PFSK-1 (cell line): Measurements from ENCODE around the gene RGS4.

ENCODE experiments used
- FOXP2 ChIP-seq: optimal IDR thresholded peaks from 2 replicates; pipeline ENCODE3; 2011; ENCODE audit warnings: borderline replicate concordance, control low read depth, inconsistent platforms; ENCODE audit not compliant: insufficient read depth; ENCODE audit errors: extremely low read length, extremely low read depth
- POLR2AphosphoS5 ChIP-seq: IDR thresholded peaks from 2 replicates; pipeline ENCODE4 v1.6.1; 2012; ENCODE audit warnings: low read depth, mild to moderate bottlenecking, control low read depth, low read length, moderate library complexity
- SIN3A ChIP-seq: IDR thresholded peaks from 2 replicates; pipeline ENCODE4 v1.6.1; 2012; ENCODE audit warnings: mild to moderate bottlenecking, low read length, moderate library complexity, borderline replicate concordance; ENCODE audit not compliant: insufficient read depth
- TAF1 ChIP-seq: IDR thresholded peaks from 2 replicates; pipeline ENCODE4 v1.6.1; 2012; ENCODE audit warnings: low read length, control low read depth, borderline replicate concordance; ENCODE audit not compliant: insufficient read depth
- TF ChIP-seq, protein P1 (sequence below), 2 experiments: IDR thresholded peaks; 2 replicates each; pipeline versions ENCODE4 v1.6.1 to v1.8.0; 2011 to 2012; ENCODE audit warnings: low read depth in 2 of 2, low read length in 2 of 2, control low read depth in 1 of 2, inconsistent platforms in 1 of 2, mild to moderate bottlenecking in 1 of 2, moderate library complexity in 1 of 2; ENCODE audit not compliant: insufficient read depth in 1 of 2

RGS4 gene

DNA sequence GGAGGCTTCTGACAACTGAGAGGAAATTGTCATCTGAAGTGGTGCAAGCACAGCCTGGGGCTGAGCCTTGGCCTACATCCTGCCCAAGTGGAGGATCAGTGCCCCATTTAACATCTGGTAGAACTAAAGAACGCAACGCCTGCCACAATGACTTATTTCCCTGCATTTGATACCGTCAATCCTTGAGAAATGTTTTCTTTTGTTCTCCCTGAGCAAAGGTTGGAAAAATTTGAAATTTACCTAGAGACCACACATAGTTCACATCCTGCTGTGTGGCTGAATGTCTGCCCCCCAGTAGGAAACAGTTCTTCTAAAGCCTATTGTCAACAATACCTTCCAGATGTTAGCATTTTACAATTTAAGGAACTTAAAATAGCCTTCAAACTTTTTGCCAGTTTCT lies 5.6 kb upstream of the RGS4 start:
- TF ChIP-seq FOXP2 (no peak), SIN3A (peak; percentile 14; the same call in 1 of the 2 replicates)

DNA sequence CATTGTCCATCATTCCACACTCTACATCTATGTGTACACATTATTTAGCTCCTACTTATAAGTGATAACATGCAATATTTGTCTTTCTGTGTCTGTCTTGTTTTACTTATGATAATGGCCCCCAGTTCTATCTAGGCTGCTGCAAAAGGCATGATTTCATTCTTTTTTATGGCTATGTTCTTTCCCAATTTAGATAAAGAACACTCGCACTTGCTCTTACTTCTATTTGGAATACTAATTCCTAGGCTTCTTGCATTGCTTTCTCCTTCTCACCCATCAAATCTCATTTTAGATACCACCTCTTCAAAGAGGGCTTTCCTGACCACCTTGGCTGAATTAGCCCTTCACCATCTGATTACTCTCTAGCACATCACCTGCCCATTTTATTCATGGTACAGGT lies 3.0 kb upstream of the RGS4 start:
- no peak for TF ChIP-seq SIN3A
- TF ChIP-seq, protein P1, sequence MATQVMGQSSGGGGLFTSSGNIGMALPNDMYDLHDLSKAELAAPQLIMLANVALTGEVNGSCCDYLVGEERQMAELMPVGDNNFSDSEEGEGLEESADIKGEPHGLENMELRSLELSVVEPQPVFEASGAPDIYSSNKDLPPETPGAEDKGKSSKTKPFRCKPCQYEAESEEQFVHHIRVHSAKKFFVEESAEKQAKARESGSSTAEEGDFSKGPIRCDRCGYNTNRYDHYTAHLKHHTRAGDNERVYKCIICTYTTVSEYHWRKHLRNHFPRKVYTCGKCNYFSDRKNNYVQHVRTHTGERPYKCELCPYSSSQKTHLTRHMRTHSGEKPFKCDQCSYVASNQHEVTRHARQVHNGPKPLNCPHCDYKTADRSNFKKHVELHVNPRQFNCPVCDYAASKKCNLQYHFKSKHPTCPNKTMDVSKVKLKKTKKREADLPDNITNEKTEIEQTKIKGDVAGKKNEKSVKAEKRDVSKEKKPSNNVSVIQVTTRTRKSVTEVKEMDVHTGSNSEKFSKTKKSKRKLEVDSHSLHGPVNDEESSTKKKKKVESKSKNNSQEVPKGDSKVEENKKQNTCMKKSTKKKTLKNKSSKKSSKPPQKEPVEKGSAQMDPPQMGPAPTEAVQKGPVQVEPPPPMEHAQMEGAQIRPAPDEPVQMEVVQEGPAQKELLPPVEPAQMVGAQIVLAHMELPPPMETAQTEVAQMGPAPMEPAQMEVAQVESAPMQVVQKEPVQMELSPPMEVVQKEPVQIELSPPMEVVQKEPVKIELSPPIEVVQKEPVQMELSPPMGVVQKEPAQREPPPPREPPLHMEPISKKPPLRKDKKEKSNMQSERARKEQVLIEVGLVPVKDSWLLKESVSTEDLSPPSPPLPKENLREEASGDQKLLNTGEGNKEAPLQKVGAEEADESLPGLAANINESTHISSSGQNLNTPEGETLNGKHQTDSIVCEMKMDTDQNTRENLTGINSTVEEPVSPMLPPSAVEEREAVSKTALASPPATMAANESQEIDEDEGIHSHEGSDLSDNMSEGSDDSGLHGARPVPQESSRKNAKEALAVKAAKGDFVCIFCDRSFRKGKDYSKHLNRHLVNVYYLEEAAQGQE (IDR thresholded peaks at IDR 0.05; ENCODE audit: insufficient read depth in 1 of 2, low read depth in 2 of 2, low read length in 2 of 2) = no peak
- no peak for TF ChIP-seq FOXP2
- TF ChIP-seq TAF1 = no peak
- no peak for TF ChIP-seq POLR2AphosphoS5

DNA sequence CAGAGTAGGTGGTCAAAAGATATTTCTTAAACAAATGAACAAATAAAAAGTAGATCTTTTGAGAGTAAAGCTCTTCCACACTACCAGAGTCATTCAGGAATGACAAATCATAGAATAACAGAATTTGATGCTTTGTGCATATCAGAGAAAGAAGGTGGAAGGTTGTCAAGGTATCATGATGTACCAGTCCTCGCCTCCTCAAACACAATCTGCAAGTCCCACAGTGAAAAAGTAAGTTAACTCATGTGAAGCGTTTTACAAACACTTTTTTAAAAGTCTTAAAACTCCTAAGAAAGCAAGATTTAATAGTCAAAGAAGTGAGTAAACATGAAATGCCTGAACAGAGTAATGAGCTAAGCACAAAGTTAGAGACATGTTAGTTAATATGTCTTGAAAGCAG lies 2.5 kb upstream of the RGS4 start:
- no peak for TF ChIP-seq SIN3A
- TF ChIP-seq TAF1 = no peak
- TF ChIP-seq POLR2AphosphoS5 = no peak
- TF ChIP-seq, protein P1 (IDR thresholded peaks at IDR 0.05; ENCODE audit: insufficient read depth in 1 of 2, low read depth in 2 of 2, low read length in 2 of 2) = no peak
- no peak for TF ChIP-seq FOXP2

DNA sequence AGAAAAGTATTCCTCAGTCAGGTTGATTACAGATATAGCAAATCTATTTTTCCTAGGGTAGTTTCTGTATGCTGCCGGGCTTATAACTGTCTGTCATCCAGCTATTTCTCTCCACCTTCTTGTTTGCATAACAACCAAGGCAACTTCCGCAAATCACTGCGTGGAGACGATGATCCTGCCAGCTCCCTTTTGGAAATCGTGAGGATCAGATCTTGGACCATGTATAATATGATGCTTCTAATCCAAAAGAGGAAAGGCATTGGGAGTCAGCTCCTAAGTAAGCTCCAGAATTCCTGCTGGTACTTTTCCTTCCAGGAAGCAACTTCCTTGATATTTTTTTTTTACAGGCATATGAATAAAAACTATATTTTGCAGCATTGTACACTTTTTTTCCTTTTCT lies 445 bp upstream of the RGS4 start:
- TF ChIP-seq POLR2AphosphoS5 = no peak

DNA sequence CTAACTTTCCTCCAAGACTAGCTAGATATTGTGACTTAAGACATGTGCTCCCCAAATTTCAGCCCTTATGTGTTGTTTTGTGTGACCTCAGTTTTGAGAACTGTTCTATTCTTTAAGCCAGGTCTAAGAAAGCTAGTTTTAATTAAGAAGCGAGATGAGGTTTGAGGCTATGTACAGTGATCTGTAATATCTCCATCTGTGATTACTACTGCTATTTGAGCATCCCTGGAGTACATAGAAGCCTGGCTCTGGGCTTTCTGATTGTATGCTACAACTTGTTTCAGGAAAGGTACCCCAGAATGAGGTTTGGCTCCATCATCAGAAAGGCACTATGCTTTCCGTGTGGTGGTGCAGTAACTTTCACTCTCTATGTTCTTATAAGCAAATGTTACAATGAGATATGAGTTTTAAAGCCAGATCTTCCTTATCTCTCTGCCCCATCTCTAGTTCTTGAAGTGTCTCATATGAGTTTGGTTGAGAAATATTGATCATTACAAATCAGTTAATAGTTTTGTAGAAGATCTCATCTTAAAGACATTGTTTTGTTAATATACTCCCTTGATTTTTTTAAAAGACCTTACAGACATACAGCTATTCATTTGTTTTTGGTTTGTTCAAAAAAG lies 605 bp downstream of the RGS4 start:
- TF ChIP-seq SIN3A (no peak), POLR2AphosphoS5 (no peak), FOXP2 (no peak), TAF1 (no peak)
- TF ChIP-seq, protein P1 (IDR thresholded peaks at IDR 0.05; ENCODE audit: insufficient read depth in 1 of 2, low read depth in 2 of 2, low read length in 2 of 2) = no peak

DNA sequence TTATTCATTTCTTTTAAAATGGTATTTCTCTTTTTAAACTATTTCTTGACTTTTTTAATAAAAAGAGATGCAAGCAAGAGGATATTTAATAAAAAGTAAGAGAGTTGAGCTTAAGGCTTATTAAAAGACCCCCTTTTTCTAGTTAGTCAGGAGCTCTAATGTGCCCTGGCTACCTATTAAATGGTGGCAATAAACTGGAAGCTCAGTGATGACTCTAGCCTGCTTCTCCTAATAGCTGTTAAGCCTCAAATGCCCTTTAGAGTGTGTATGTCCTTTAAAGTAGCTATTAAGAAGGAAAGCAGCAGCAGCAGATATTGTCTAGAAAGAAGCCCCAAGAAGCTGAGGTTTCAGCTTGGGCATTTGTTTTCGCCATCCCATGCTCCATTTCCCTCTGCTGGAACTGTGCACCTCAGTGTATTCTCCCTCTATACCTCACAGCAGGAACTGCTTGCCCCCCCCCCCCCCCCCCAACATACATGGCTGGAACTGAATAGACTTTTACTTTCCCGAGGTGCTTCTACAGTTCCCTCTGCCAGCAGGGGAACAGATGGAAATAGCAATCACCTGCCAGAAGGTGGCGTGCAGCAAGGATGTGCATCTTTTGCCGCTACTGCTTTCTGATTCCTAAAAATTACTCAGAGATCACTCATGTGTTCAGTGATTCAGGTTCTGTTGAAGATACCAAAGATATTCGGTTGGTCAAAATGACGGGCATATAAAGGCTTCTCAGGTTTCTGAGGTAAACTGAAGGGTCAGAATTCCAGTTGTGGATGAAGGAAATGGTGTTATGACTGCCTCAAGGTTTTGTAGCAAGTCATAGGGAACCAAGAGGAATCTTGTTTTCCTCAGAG lies 2.5 kb downstream of the RGS4 start:
- TF ChIP-seq, protein P1 (IDR thresholded peaks at IDR 0.05; ENCODE audit: insufficient read depth in 1 of 2, low read depth in 2 of 2, low read length in 2 of 2) = no peak
- no peak for TF ChIP-seq POLR2AphosphoS5
- TF ChIP-seq TAF1 = no peak
- no peak for TF ChIP-seq SIN3A
- no peak for TF ChIP-seq FOXP2
